Stimulated activated CD8-positive, alpha-beta memory T cell treated with anti-CD3 and anti-CD28 coated beads, Interleukin-7, amount 100 ng/mL, for 48 hours (primary cell): ENCODE measurements around the gene AP3B1.

Experiments
- DNase-seq, 2 donors: peaks; one replicate each; pipeline ENCODE4 v3.0.0-alpha.2; 2020; ENCODE audit warnings: low read depth in 1 of 2; ENCODE audit errors: extremely low read depth in 1 of 2

Gene AP3B1

DNA sequence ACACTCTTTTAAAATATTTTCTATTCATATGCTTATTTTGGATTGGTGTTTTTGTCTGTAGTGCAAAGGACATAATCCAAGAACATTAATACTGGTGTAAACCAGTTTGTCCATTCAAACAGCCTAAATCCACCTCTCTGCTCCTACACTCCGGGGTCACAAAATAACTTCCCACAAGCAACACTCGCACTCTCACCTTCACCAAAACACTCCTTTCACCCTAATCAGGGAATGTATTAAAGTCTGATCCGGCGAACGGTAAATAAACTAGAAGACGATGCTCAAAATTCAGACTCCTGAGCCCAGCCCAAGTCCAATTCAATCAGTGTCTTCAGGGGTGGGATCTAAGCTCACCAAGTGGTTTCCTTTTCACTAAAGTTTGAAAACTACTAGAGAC lies 649 bp downstream of the AP3B1 start:
- no peak for DNase-seq

- no peak for DNase-seq
Observed at GRCh38 chr5:78291687-78292086, 2.8 kb downstream of the AP3B1 start.

DNA sequence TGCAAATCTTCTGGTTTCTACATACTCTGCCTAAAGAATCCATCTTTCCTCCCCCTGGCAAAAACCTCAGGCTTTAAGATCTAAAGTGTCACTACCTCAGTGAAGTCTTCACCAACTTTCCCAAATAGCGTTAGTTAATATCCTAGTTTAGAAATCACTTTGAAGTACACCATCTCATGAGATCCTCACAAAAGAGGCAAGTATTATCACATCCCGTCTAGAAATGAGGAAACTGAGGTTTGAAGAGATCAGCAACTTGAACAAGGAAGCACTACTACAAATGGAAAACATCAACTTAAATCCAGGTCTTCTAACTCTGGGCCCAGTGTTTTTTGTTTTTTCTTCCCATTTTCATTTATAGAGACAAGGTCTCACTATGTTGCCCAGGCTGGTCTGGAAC lies 4.6 kb downstream of the AP3B1 start:
- no peak for DNase-seq

DNA sequence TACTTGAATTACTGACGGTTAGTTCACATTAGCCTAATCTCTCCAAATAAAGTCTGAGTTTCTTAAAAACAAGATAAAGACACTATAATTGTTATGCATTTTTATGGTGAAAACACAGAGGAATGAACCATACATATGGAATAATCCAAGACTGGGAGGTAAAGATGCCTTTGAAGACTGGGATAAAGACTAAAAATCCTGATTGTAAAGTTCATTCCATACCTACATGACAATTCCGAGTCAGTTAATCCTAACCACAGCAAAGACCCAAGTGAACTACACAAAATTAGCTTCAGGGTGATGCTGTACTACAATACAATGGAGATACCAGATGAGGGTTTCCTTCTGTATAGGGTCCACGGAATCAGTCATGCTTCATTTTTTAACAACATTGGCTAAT lies 6.3 kb downstream of the AP3B1 start:
- DNase-seq, result no peak

GRCh38 chr5:78287833-78288232 lies 6.7 kb downstream of the AP3B1 start:
- DNase-seq, result no peak

GRCh38 chr5:78287169-78287568 lies 7.3 kb downstream of the AP3B1 start:
- DNase-seq, result no peak

DNA sequence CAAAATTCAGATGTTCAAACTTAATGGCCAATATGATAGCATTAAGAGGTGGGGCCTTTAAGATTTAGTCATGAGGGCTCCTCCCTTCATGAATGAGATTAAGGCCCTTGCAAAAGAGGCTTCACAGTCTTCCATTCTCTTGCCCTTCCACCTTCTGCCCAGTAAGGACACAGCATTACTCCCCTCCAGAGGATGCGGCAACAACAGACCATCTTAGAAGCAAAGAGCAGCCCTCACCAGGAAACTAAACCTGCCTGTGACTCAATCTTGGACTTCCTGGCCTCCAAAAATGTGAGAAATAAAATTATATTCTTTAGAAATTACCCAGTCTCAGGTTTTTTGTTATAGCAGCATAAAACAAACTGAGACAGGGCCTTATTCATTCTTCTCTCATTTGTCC lies 8.2 kb downstream of the AP3B1 start:
- no peak for DNase-seq

GRCh38 chr5:78283802-78284201 lies 10.7 kb downstream of the AP3B1 start:
- DNase-seq, result no peak

DNA sequence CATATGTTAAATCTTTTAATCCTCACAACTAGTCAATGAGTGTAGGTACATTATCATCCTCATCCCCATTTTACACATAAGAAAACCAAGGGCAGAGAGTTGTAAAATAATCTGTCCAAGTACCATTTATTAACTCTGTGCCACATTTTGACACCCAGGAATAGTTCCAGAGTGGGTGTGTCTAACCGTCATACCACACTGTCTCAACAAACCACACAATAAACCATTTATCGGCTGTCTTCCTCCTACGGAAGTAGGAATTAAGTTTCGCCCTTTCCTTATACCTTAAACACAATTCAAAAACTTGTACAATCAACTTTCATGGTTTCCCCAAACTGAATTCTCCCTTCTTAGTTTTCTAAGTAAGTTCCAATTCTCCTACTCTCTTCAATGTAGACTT lies 11.4 kb downstream of the AP3B1 start:
- DNase-seq, result no peak

DNA sequence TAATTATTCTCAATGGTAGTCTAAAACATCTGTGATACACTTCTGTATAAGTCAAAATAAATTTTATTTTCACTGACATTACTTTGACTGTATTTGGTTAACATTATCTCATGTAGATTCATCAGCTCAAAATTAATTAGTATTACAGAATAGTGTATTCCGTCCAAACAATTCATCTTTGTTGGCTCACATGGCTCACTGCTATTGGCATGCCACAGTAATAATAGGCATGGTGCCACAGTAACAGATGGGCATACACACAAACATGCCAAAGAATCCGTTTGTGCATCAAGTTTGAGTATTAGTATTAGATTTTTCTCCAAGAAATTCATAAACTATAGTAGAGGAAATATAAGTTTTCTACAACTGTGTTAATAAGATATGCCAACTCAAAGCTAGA lies 14.2 kb downstream of the AP3B1 start:
- no peak for DNase-seq

DNA sequence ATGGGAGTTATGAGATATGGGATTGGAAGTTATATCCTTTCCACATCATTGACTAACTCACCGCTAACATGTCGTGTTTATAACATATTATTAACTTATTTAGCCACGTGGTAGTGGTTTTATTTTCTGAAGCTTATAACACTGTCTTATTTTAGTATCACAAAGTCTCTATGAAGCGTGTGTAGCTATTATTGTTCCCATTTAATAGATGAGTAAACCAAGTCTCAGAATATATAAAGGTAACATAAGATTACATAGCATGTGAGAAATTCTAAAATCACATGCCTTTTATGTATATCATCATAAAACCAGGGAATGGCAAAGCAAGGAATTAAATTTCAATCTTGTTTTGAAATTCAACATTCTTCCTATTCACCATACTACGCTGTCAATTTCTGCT lies 15.3 kb downstream of the AP3B1 start:
- no peak for DNase-seq

DNA sequence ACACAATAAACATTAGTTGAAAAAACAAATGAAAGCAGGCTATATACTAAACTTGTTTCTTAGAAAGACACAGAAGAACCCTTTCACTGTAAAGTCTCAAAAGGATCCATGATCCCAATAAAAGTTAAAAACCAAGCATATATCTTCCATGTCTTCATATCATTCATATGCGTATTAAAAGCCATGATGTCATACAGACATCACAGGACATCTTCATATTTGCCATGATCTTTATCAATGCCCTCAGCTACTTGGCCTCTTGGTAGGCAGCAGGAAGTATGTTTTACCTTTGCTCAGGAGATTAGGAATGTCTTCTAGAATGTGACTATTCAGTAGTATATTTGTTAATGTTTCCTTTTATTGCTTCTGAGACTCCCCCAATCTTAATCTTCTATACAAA lies 16.8 kb downstream of the AP3B1 start:
- DNase-seq, result no peak

DNA sequence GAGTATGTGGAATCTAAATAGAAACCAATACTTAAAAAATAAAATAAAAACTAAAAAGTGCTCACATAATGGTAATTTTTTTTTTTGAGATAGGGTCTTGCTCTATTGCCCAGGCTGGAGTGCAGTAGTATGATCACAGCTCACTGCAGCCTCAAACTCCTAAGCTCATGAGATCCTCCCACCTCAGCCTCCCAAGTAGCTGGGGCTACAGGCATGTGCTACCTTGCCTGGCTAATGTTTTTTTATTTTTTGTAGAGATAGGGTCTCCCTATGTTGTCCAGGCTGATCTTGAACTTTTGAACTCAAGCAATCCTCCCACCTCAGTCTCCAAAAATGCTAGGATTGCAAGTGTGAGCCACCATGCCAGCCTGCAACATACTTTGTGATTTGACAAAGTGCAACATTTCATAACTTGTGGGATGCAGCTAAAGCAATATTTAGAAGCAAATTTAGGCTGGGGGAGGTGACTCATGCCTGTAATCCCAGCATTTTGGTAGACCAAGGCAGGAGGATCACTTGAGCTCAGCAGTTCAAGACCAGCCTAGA lies 18.4 kb downstream of the AP3B1 start:
- no peak for DNase-seq

DNA sequence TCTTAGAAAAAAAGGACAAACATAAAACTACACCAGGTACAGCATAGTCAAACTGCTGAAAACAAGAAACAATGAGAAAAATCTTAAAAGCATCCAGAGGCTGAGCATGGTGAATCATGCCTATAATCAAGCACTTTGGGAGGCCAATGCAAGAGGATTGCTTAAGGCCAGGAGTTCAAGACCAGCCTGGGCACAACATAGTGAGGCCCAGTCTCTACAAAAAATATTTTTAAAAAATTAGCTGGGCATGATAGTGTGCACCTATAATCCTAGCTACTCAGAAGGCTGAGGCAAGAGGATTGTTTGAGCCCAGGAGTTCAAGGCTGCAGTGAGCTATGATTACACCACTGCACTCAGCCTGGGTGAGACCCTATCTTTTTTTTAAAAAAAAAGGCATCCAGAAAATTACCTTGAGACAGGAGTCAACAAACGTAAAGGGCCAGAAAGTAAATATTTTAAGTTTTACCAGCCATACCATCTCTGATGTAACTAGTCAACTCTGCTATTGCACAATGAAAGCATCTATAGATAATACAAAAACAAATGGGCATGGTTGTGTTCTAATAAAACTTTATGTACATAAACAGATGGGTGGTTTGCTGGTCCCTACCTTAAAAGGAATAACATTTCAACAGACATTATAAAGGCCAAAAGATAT lies 19.8 kb downstream of the AP3B1 start:
- DNase-seq, result no peak

DNA sequence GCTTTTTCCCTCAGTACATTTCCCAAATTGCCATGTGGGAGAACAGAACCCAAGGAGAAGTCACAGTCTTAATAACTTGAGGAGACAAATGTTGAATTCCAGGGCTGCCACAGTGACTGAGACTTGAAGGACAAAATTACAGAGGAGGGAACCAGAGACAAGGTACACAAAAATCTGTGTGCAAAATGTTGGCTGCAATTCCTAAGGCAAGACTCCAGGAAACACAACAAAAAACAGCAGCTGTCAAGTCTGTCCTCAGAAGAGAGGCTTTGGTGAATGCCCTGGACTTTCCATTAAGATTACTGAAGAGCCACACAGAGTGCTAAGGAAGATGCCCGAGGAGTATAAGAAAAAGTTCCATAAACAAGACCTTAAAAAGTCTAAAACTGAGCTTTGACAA lies 21.1 kb downstream of the AP3B1 start:
- DNase-seq, result no peak

DNA sequence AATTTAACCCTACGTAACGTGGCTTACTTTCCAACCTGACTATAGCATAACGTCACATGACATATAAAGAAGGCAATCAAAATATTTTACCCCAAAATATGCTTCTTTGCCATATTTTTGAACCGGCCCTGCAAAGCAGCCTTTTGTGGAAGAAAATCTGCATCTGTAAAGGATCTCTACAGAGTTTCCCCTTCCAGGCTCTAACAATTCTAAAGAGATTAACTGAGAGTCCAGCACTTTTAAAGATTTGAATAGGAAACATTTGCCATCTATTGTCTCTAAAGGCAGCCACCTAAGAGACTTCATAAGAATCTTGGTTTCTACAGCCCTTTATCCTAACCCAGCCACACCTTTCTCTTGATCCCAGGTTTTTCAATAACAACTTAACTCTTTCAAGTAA lies 22.7 kb downstream of the AP3B1 start:
- DNase-seq, result no peak

GRCh38 chr5:78269088-78269703 lies 25.3 kb downstream of the AP3B1 start:
- DNase-seq, result no peak

- DNase-seq, result no peak
Observed at GRCh38 chr5:78268356-78268755, 26.1 kb downstream of the AP3B1 start.

- DNase-seq, result no peak
Observed at GRCh38 chr5:78265163-78265562, 29.3 kb downstream of the AP3B1 start.

DNA sequence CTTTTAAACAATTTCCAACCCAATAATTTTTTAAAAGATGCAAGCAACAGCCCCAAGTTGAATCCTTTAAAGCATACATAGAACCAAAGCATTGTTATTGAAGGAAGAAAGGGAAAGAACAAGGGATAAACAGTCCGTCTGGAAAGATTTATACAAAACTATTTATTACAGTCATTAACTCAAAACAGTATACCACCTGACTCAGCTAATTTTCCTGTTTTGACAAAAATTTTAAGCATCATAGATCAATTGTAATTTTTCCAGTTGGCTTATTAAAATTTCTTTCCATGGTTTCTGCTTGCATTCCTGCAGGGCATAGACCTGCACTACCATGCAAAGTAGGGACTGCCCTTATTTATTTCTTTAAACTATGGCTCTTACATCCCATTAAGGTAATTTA lies 29.9 kb downstream of the AP3B1 start:
- no peak for DNase-seq

DNA sequence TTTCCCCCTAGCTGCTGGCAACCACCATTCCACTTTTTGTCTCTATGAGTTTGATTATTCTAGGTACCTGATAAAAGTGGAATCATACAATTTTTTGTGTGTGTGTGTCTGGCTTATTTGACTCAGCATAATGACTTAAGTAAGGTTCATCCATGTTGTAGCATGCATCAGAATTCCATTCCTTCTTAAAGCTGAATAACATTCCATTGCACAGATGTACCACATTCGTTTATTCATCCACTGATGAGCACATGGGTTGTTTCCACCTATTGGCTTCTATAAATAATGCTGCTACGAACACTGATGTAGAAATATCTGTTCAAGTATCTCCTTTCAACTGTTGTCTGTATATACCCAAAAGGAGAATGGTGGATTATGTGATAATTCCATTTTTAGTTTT lies 33.7 kb downstream of the AP3B1 start:
- DNase-seq, result no peak

DNA sequence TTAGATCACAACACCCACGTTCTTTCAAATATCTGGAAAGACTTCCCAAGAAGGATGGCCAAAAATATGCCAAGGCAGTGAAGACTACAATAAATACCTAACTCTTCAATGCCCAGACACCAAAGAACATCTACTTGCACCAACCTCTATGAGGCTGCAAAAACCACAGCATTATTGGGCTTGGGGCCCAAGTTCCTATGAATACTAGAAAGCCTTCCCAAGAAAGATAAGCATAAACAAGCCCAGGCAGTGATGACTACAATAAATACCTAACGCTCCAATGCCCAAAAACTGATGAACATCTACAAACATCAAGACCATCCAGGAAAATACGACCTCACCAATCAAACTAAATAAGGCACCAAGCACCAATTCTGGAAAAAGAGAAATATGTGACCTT lies 41.3 kb downstream of the AP3B1 start:
- no peak for DNase-seq

- DNase-seq, result no peak
Observed at GRCh38 chr5:78252715-78253114, 41.8 kb downstream of the AP3B1 start.
